GM12878 (cell line): Measurements from ENCODE around the gene SSH2. TPM values are rescaled to one million over a fixed set of nuclear protein-coding genes. Genes with fewer than 3 reads are reported as not detected.
A peak's percentile ranks its signal among the peaks of the same experiment; 100 is the strongest.

Source experiments
- ATAC-seq: fragments of 200-7000 bp; cut with Tn5 transposase; 3 replicates; pipeline ENCODE4 v1.9.1; 2020; ENCODE audit warnings: mild to moderate bottlenecking, moderate library complexity
- BruUV-seq: library from RNA; stranded (reverse); fragments of 400-500 nt; replicated peaks from 2 replicates; lab custom pipeline; 2021; lab: Mats Ljungman, UMichigan
- CTCF ChIA-PET: fragments of 300-600 bp; sonication (Branson Sonifier 250); formaldehyde crosslinking; extraction: SDS; loops from one replicate; lab custom pipeline; 2021; ENCODE audit warnings: inconsistent platforms; lab: Yijun Ruan, JAX
- POLR2A ChIA-PET: fragments of 350-600 bp; formaldehyde crosslinking; extraction: SDS; loops from one replicate; lab custom pipeline; 2021; ENCODE audit warnings: inconsistent platforms; lab: Charles Lee
- RAD21 ChIA-PET: fragments of 300-600 bp; sonication (Branson Sonifier 250); formaldehyde crosslinking; loops from one replicate; lab custom pipeline; 2023; ENCODE audit warnings: antibody characterized with exemption; ENCODE audit not compliant: unreplicated experiment; lab: Charles Lee
- SMC1A ChIA-PET: fragments of 300-600 bp; sonication (Branson Sonifier 250); formaldehyde crosslinking; loops from one replicate; lab custom pipeline; 2023; ENCODE audit not compliant: unreplicated experiment, uncharacterized antibody; lab: Charles Lee
- DNase-seq: peaks from one replicate; pipeline ENCODE4 v3.0.0-alpha.2; 2011; ENCODE audit warnings: low read depth, low spot score
- FAIRE-seq: peaks from 3 replicates; lab custom pipeline; 2011; peaks lifted over from hg19 to GRCh38; lab: Jason Lieb, UNC
- H2AFZ ChIP-seq: 2 replicates; pipeline ENCODE4 v1.6.0; 2011; ENCODE audit warnings: low read depth, low read length, control low read depth; ENCODE audit not compliant: control insufficient read depth
- H3K27ac ChIP-seq: 2 replicates; pipeline ENCODE4 v1.5.1; 2011; ENCODE audit warnings: control low read depth; ENCODE audit not compliant: control insufficient read depth, insufficient read depth
- H3K27me3 ChIP-seq, 2 experiments: replicated peaks in 1 of 2; 2 replicates each; pipeline versions ENCODE4 v1.6.0 to v1.6.1; 2011; ENCODE audit warnings: low read length in 1 of 2; ENCODE audit not compliant: control insufficient read depth in 2 of 2, insufficient read depth in 2 of 2
- H3K36me3 ChIP-seq, 2 experiments: 2 replicates each; pipeline ENCODE4 v1.5.1; 2011; ENCODE audit warnings: low read length in 1 of 2; ENCODE audit not compliant: control insufficient read depth in 2 of 2, insufficient read depth in 2 of 2
- H3K4me1 ChIP-seq: 2 replicates; pipeline ENCODE4 v1.6.1; 2011; ENCODE audit warnings: mild to moderate bottlenecking, low read length, moderate library complexity, mixed read lengths; ENCODE audit not compliant: control insufficient read depth, insufficient read depth
- H3K4me2 ChIP-seq: 2 replicates; pipeline ENCODE4 v1.6.0; 2011; ENCODE audit warnings: control low read depth; ENCODE audit not compliant: control insufficient read depth, insufficient read depth
- H3K4me3 ChIP-seq: fragments of 200-600 bp; sonication (generic); 2 replicates; pipeline ENCODE4 v1.5.1; 2016
- H3K79me2 ChIP-seq: 2 replicates; pipeline ENCODE4 v1.6.0; 2011; ENCODE audit warnings: low read length; ENCODE audit not compliant: control insufficient read depth, insufficient read depth
- H3K9ac ChIP-seq: 2 replicates; pipeline ENCODE4 v1.8.0; 2011; ENCODE audit warnings: low read length, control low read depth, mixed read lengths; ENCODE audit not compliant: control insufficient read depth, insufficient read depth
- H3K9me3 ChIP-seq: replicated peaks from 3 replicates; pipeline ENCODE4 v1.5.1; 2011; ENCODE audit warnings: mild to moderate bottlenecking, low read length; ENCODE audit not compliant: control insufficient read depth, insufficient read depth
- H4K20me1 ChIP-seq: 2 replicates; pipeline ENCODE4 v1.6.0; 2011; ENCODE audit not compliant: control insufficient read depth, insufficient read depth
- ETV6 ChIP-seq, 2 experiments: fragments of 450-650 bp in 1 of 2; IDR thresholded peaks in 1 of 2; conservative IDR thresholded peaks in 1 of 2; 2 replicates each; pipeline ENCODE4 v1.6.1; 2014; ENCODE audit warnings: antibody characterized with exemption in 1 of 2, borderline replicate concordance in 1 of 2, low read depth in 1 of 2, mild to moderate bottlenecking in 1 of 2, moderate library complexity in 1 of 2
- FOXM1 ChIP-seq: IDR thresholded peaks from 2 replicates; pipeline ENCODE4 v1.6.1; 2012; ENCODE audit warnings: low read depth, mild to moderate bottlenecking, inconsistent platforms, low read length, moderate library complexity
- JUND ChIP-seq: IDR thresholded peaks from 2 replicates; pipeline ENCODE4 v1.6.1; 2012; ENCODE audit warnings: low read depth, mild to moderate bottlenecking, low read length, improper control_type of control experiment, moderate library complexity
- MEF2B ChIP-seq: fragments of 450-650 bp; IDR thresholded peaks from 2 replicates; pipeline ENCODE4 v1.6.1; 2018; ENCODE audit warnings: mild to moderate bottlenecking, moderate library complexity; ENCODE audit not compliant: partially characterized antibody, poor library complexity, severe bottlenecking
- STAT3 ChIP-seq: IDR thresholded peaks from 2 replicates; pipeline ENCODE4 v1.6.1; 2011; ENCODE audit warnings: low read depth, low read length, improper control_type of control experiment
- ZZZ3 ChIP-seq: IDR thresholded peaks from 2 replicates; pipeline ENCODE4 v1.6.1; 2011; ENCODE audit warnings: low read depth; ENCODE audit not compliant: control insufficient read depth, insufficient read length
- WGBS: methylation state at CpG from one replicate; pipeline ENCODE4 v1.1.6; 2016; ENCODE audit warnings: low lambda C conversion rate; ENCODE audit not compliant: insufficient replicate concordance, insufficient coverage; ENCODE audit errors: missing lambda C conversion rate; 5-methylcytosine and 5-hydroxymethylcytosine counted together
- in situ Hi-C: fragments of 300-500 bp; cut with MboI; formaldehyde crosslinking; loops from 9 replicates; pipeline ENCODE4 v1.14.3; 2018; ENCODE audit warnings: mixed read lengths
- intact Hi-C: fragments of 100-400 bp; cut with micrococcal nuclease; formaldehyde crosslinking; loops from one replicate; pipeline ENCODE4 v1.14.2; 2022; ENCODE audit not compliant: unreplicated experiment
- polyA plus RNA-seq, 11 experiments: library from polyadenylated mRNA; depleted of rRNA in 4 of 11; unstranded in 6 of 11; stranded (reverse) in 5 of 11; fragments of >200 nt; fragmentation: Nextera tagmentation in 4 of 11; fragmentation: Illumina TruSeq in 1 of 11; extraction: Ambion mirVana in 4 of 11; extraction: Trizol in 1 of 11; gene quantifications; 1 replicate in 1 of 11; 2 replicates in 10 of 11; pipeline versions ENCODE4 v1.2.1 to v1.2.3, GENCODE V29; 2011 to 2016; ENCODE audit warnings: inconsistent platforms in 2 of 11, missing spikeins in 2 of 11, low read depth in 1 of 11
- total RNA-seq, 4 experiments: library from RNA; depleted of rRNA in 3 of 4; stranded (reverse); fragments of >200 nt in 3 of 4; fragmentation: Illumina TruSeq in 1 of 4; extraction: Trizol in 1 of 4; gene quantifications; 2 replicates each; pipeline versions ENCODE4 v1.2.1 to v1.2.3, GENCODE V29; 2013 to 2021
- TF ChIP-seq, protein P1 (sequence below): IDR thresholded peaks from 2 replicates; pipeline ENCODE4 v1.6.1; 2012; ENCODE audit warnings: low read depth, low read length, improper control_type of control experiment
- TF ChIP-seq, protein P2 (sequence below): fragments of 450-650 bp; formaldehyde crosslinking; IDR thresholded peaks from 2 replicates; pipeline ENCODE4 v1.4.0; 2022; ENCODE audit warnings: mild to moderate bottlenecking, moderate library complexity
- TF ChIP-seq, protein P3 (sequence below): fragments of 450-650 bp; IDR thresholded peaks from 2 replicates; pipeline ENCODE4 v1.6.1; 2016; ENCODE audit warnings: mild to moderate bottlenecking, moderate library complexity, borderline replicate concordance
- TF ChIP-seq, protein P4 (sequence below): fragments of 450-650 bp; IDR thresholded peaks from 2 replicates; pipeline ENCODE4 v1.6.1; 2017; ENCODE audit warnings: mild to moderate bottlenecking, low read depth, inconsistent platforms; ENCODE audit not compliant: poor library complexity, severe bottlenecking

SSH2 gene
- total and polyA plus RNA-seq, 10 of the 15 experiments (the other 5 are each of a cell fraction or from before 2014, with no cell fraction given), result 9.3 to 65.9 (median 34.0) TPM

DNA sequence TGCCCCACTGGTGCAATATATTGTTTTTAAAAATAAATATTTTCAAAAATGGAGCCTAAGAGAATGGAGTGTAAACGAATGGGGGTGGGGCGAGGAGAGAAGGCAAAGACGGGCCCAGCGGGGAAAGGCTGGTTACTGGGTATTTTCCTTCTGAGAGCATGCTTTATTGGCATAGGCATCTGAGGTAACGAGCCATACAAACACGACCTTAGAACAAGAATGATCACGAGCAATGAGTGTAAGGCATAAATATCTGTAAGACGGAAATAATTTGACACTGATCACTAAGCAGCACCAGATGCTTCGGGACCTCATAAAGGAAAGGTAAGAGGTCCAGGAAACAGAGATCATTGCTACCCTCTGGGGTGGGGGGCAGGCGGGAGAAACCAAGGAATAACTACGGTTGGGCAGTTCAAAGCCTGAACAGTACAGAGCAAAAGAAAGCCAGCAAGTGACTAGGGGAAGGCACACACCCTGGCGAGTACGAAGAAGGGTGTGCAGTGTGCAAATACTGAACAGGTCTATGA, 959 bp downstream of the SSH2 start:
- Histone ChIP-seq H4K20me1 (no peaks in the 10 kb centered on the region), H2AFZ (peak overlapping the region; percentile 94), H3K79me2 (peaks cover 55% of the 10 kb centered on the region), H3K27ac (peak overlapping the region; percentile 92), H3K36me3 (no peaks in the 10 kb centered on the region), H3K4me3 (peak overlapping the region; percentile 96), H3K9me3 (no peaks in the 10 kb centered on the region), H3K27me3 (no peaks in the 10 kb centered on the region), H3K4me2 (peak overlapping the region; percentile 87), H3K4me1 (peaks cover 11% of the 10 kb centered on the region), H3K9ac (peak overlapping the region; percentile 92)
- intact Hi-C loops (no loop called here), in situ Hi-C loops (no loop called here)
- ChIA-PET RAD21 (interaction anchor here (1.4 to 6.8 kb wide), 6 partner anchors 12 to 289 kb away, joined by 3 to 300 read pairs (median 8); no protein-coding TSS in a partner anchor), POLR2A (interaction anchor here (0.5 to 5.2 kb wide), 4 partner anchors 10 to 284 kb away, joined by 9 to 87 read pairs (median 20); no protein-coding TSS in a partner anchor), SMC1A (interaction anchor here (1.2 to 6.4 kb wide), 8 partner anchors 8 to 224 kb away, joined by 4 to 271 read pairs (median 26); no protein-coding TSS in a partner anchor), CTCF (interaction anchor here (1.2 to 9.0 kb wide), 8 partner anchors 9 to 167 kb away, joined by 3 to 454 read pairs (median 34); no protein-coding TSS in a partner anchor)
- no TSS peak for BruUV-seq
- DNase-seq (no peak), ATAC-seq (peak; percentile 3; the same call in 1 of the 3 replicates), FAIRE-seq (peak; percentile 27)
- 1% methylated on average over 13 of the region's 13 CpGs for WGBS
- TF ChIP-seq FOXM1 (no peak), STAT3 (no peak), ETV6 (conservative IDR thresholded peaks at IDR 0.05 in 1 of 2, IDR thresholded peaks at IDR 0.05 in 1 of 2; ENCODE audit: borderline replicate concordance in 1 of 2, low read depth in 1 of 2) (peak in 1 of 2 experiments; percentile 24; a peak in 1 of 4 replicates), MEF2B (no peak), ZZZ3 (no peak), JUND (no peak)
- TF ChIP-seq, protein P1, sequence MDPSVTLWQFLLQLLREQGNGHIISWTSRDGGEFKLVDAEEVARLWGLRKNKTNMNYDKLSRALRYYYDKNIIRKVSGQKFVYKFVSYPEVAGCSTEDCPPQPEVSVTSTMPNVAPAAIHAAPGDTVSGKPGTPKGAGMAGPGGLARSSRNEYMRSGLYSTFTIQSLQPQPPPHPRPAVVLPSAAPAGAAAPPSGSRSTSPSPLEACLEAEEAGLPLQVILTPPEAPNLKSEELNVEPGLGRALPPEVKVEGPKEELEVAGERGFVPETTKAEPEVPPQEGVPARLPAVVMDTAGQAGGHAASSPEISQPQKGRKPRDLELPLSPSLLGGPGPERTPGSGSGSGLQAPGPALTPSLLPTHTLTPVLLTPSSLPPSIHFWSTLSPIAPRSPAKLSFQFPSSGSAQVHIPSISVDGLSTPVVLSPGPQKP, result no peak
- TF ChIP-seq, protein P2, sequence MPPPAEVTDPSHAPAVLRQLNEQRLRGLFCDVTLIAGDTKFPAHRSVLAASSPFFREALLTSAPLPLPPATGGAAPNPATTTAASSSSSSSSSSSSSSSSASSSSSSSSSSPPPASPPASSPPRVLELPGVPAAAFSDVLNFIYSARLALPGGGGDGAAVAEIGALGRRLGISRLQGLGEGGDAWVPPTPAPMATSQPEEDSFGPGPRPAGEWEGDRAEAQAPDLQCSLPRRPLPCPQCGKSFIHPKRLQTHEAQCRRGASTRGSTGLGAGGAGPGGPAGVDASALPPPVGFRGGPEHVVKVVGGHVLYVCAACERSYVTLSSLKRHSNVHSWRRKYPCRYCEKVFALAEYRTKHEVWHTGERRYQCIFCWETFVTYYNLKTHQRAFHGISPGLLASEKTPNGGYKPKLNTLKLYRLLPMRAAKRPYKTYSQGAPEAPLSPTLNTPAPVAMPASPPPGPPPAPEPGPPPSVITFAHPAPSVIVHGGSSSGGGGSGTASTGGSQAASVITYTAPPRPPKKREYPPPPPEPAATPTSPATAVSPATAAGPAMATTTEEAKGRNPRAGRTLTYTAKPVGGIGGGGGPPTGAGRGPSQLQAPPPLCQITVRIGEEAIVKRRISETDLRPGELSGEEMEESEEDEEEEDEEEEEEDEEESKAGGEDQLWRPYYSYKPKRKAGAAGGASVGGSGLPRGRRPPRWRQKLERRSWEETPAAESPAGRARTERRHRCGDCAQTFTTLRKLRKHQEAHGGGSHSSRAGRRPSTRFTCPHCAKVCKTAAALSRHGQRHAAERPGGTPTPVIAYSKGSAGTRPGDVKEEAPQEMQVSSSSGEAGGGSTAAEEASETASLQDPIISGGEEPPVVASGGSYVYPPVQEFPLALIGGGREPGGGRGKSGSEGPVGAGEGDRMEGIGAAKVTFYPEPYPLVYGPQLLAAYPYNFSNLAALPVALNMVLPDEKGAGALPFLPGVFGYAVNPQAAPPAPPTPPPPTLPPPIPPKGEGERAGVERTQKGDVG (CRISPR knock-in tag), result no peak
- TF ChIP-seq, protein P3, sequence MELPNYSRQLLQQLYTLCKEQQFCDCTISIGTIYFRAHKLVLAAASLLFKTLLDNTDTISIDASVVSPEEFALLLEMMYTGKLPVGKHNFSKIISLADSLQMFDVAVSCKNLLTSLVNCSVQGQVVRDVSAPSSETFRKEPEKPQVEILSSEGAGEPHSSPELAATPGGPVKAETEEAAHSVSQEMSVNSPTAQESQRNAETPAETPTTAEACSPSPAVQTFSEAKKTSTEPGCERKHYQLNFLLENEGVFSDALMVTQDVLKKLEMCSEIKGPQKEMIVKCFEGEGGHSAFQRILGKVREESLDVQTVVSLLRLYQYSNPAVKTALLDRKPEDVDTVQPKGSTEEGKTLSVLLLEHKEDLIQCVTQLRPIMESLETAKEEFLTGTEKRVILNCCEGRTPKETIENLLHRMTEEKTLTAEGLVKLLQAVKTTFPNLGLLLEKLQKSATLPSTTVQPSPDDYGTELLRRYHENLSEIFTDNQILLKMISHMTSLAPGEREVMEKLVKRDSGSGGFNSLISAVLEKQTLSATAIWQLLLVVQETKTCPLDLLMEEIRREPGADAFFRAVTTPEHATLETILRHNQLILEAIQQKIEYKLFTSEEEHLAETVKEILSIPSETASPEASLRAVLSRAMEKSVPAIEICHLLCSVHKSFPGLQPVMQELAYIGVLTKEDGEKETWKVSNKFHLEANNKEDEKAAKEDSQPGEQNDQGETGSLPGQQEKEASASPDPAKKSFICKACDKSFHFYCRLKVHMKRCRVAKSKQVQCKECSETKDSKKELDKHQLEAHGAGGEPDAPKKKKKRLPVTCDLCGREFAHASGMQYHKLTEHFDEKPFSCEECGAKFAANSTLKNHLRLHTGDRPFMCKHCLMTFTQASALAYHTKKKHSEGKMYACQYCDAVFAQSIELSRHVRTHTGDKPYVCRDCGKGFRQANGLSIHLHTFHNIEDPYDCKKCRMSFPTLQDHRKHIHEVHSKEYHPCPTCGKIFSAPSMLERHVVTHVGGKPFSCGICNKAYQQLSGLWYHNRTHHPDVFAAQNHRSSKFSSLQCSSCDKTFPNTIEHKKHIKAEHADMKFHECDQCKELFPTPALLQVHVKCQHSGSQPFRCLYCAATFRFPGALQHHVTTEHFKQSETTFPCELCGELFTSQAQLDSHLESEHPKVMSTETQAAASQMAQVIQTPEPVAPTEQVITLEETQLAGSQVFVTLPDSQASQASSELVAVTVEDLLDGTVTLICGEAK, result no peak
- TF ChIP-seq, protein P4, sequence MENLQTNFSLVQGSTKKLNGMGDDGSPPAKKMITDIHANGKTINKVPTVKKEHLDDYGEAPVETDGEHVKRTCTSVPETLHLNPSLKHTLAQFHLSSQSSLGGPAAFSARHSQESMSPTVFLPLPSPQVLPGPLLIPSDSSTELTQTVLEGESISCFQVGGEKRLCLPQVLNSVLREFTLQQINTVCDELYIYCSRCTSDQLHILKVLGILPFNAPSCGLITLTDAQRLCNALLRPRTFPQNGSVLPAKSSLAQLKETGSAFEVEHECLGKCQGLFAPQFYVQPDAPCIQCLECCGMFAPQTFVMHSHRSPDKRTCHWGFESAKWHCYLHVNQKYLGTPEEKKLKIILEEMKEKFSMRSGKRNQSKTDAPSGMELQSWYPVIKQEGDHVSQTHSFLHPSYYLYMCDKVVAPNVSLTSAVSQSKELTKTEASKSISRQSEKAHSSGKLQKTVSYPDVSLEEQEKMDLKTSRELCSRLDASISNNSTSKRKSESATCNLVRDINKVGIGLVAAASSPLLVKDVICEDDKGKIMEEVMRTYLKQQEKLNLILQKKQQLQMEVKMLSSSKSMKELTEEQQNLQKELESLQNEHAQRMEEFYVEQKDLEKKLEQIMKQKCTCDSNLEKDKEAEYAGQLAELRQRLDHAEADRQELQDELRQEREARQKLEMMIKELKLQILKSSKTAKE, result no peak
